Left lobe of liver (tissue), 2 donors: ENCODE results near the gene NELFE. TPM values are rescaled to one million over a fixed set of nuclear protein-coding genes. Genes with fewer than 3 reads are reported as not detected.
A peak's percentile ranks its signal among the peaks of the same experiment; 100 is the strongest.
"Not testable (repeated sequence)": the region's sequence is repeated elsewhere in the genome, so short reads cannot be mapped to it uniquely, and the experiment has no call there.

ENCODE experiments used
- ATAC-seq: fragments of 200-7000 bp; cut with Tn5 transposase; one replicate; pipeline ENCODE4 v1.9.1; 2020; ENCODE audit warnings: mild to moderate bottlenecking, moderate library complexity
- DNase-seq: peaks from one replicate; pipeline ENCODE4 v3.0.0-alpha.2; 2020; ENCODE audit warnings: low spot score
- total RNA-seq: library from RNA; stranded (reverse); gene quantifications from one replicate; pipeline ENCODE4 v1.2.1, GENCODE V29; 2021
- donor health status: DM: no; HTN: no; CAD: no; lungs with moderate emphysema.
- donor health status: DM: no; HTN: yes; CAD: no.

The NELFE gene
- total RNA-seq, 1 donor from 2014 or later: 15.3 TPM

GRCh38 chr6:31976065-31976464 is 17.3 kb upstream of the NELFE start:
- DNase-seq: not testable (repeated sequence)

GRCh38 chr6:31972709-31973350 is 14.1 kb upstream of the NELFE start:
- DNase-seq (no peak), ATAC-seq (no peak)

More at GRCh38 chr6:31976065-31976464, 17.3 kb upstream of the NELFE start:
- ATAC-seq: not testable (repeated sequence)

GRCh38 chr6:31971993-31972708 is 13.4 kb upstream of the NELFE start, which contains the start of gene DXO:
Gene DXO (minus strand): TSS chr6:31972138. CDS start chr6:31971675, 463 bp downstream.
- peak; percentile 81 for ATAC-seq
- DNase-seq: peak; percentile 95

- DNase-seq: no peak
- ATAC-seq: peak; percentile 8
Measured at GRCh38 chr6:31971279-31971992, 12.7 kb upstream of the NELFE start.

GRCh38 chr6:31970604-31971271 is 12.0 kb upstream of the NELFE start:
- DNase-seq: peak; percentile 67

GRCh38 chr6:31969712-31970603 is 11.2 kb upstream of the NELFE start:
- ATAC-seq: no peak
- DNase-seq: no peak

More at GRCh38 chr6:31970604-31971271, 12.0 kb upstream of the NELFE start:
- ATAC-seq: peak; percentile 44

GRCh38 chr6:31968791-31969711 is 10.3 kb upstream of the NELFE start:
- no peak for DNase-seq
- ATAC-seq: no peak

GRCh38 chr6:31968326-31968725 is 9.6 kb upstream of the NELFE start:
- ATAC-seq (no peak), DNase-seq (no peak)

GRCh38 chr6:31967926-31968320 is 9.2 kb upstream of the NELFE start:
- ATAC-seq (no peak), DNase-seq (no peak)

GRCh38 chr6:31966997-31967925 is 8.5 kb upstream of the NELFE start:
- no peak for DNase-seq
- no peak for ATAC-seq

- ATAC-seq: no peak
Measured at GRCh38 chr6:31966506-31966905, 7.7 kb upstream of the NELFE start.

GRCh38 chr6:31965700-31966099 is 6.9 kb upstream of the NELFE start:
- peak; percentile 75 for DNase-seq

More at GRCh38 chr6:31966506-31966905, 7.7 kb upstream of the NELFE start:
- no peak for DNase-seq

GRCh38 chr6:31963921-31964320 is 5.2 kb upstream of the NELFE start:
- DNase-seq: no peak

More at GRCh38 chr6:31965700-31966099, 6.9 kb upstream of the NELFE start:
- ATAC-seq: peak; percentile 88

GRCh38 chr6:31961616-31962015 is 2.8 kb upstream of the NELFE start:
- ATAC-seq (no peak), DNase-seq (no peak)

More at GRCh38 chr6:31963921-31964320, 5.2 kb upstream of the NELFE start:
- ATAC-seq: no peak

- DNase-seq (no peak), ATAC-seq (peak; percentile 27)
Measured at GRCh38 chr6:31958412-31958740, 395 bp downstream of the NELFE start.

GRCh38 chr6:31956796-31957195 is 2.0 kb downstream of the NELFE start:
- DNase-seq (no peak), ATAC-seq (no peak)

- no peak for ATAC-seq
- DNase-seq: no peak
Measured at GRCh38 chr6:31954511-31954910, 4.3 kb downstream of the NELFE start.

- ATAC-seq (no peak), DNase-seq (no peak)
Measured at GRCh38 chr6:31952890-31953289, 5.9 kb downstream of the NELFE start.
